Nephron progenitor cell (in vitro differentiated cells): ENCODE measurements around the gene SAA4.

Experiments used
- DNase-seq: peaks from one replicate; pipeline ENCODE4 v3.0.0; 2021
- H3K27ac Mint-ChIP-seq: 2 replicates; pipeline ENCODE4 v1.8.0; 2021; ENCODE audit warnings: mild to moderate bottlenecking, moderate library complexity, mixed read lengths
- H3K27me3 Mint-ChIP-seq: 2 replicates; pipeline ENCODE4 v1.8.0; 2021; ENCODE audit warnings: mild to moderate bottlenecking, low read depth, mixed read lengths; ENCODE audit not compliant: poor library complexity
- H3K36me3 Mint-ChIP-seq: 2 replicates; pipeline ENCODE4 v1.8.0; 2021; ENCODE audit warnings: low read depth, mixed read lengths
- H3K4me1 Mint-ChIP-seq: 2 replicates; pipeline ENCODE4 v1.8.0; 2021; ENCODE audit warnings: mixed read lengths
- H3K4me3 Mint-ChIP-seq: 2 replicates; pipeline ENCODE4 v1.8.0; 2021; ENCODE audit warnings: mild to moderate bottlenecking, moderate library complexity, mixed read lengths
- H3K9me3 Mint-ChIP-seq: 2 replicates; pipeline ENCODE4 v1.8.0; 2021; ENCODE audit warnings: mild to moderate bottlenecking, moderate library complexity, mixed read lengths
- CTCF ChIP-seq: fragments of 200-600 bp; sonication (generic); IDR thresholded peaks from 2 replicates; pipeline ENCODE4 v1.5.0; 2021; ENCODE audit warnings: antibody characterized with exemption

SAA4 gene

DNA sequence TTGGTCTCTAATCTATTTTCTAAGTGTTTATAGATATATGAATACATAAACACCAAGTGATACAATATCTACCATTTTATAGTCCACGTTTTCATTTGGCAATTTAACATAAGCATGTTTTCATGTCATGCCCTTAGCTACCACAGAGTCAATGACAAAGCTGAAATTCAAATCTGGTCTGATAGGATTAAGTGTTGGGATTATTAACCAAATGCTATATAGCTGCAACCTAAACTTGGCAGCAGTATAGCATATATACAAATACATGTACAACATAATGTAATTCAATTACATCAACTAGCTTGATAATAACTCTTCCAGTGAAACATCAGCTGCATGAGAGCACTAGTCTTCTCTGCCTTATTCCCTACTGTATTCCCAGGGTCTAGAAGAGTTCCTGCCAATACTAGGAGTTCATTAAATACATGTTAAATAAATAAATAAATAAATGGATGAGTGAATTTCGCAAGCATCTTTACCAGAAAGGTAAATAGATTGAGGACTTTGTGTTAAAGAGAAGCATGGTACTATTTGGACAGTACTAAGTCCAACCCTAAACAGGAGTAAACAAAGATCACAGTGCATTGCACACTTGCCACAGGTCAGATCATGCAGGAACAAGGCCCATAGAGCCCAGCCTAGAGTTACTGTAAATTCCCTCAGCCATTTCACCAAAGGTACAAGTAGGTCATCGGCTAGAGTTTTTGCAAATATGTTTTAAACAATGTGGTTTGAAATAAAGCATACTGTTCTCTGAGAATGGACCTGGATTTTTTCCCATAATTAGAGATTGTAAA lies 12.8 kb downstream of the SAA4 start:
- H3K4me1 Mint-ChIP-seq: no peaks in the 10 kb centered on the region
- H3K4me3 Mint-ChIP-seq: no peak overlapping the region
- H3K27me3 Mint-ChIP-seq: peaks cover 43% of the 10 kb centered on the region
- DNase-seq: no peak
- H3K27ac Mint-ChIP-seq: no peak overlapping the region
- no peaks in the 10 kb centered on the region for H3K36me3 Mint-ChIP-seq
- TF ChIP-seq CTCF: no peak
- H3K9me3 Mint-ChIP-seq: peaks cover 9% of the 10 kb centered on the region

DNA sequence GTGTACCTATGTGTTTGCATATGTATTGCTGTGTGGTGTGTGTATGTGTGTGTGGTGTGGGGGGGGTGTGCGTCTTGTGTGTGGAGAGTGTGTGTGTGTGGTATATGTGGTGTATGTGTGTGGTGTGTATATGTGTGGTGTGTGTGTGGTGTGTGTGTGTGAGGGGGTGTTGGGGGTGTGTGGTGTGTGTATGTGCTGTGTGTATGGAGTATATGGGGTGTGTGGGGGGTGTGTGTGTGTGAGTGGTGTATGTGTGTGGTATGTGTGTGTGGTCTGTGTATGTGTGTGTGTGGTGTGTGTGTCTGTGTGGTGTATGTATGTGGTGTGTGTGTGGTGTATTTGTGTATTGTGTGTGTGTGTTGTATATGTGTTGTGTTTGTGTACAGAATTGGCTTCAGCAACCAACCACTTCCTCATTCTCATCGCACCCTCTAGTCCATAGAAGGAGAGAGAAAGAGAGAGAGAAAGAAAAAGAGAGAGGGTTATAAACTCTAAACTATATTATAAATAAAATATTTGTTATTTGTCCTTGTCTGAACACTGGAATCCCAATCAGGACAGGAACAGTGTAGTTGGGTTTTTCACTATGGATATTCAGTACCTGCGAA lies 13.7 kb downstream of the SAA4 start:
- H3K4me1 Mint-ChIP-seq: no peaks in the 10 kb centered on the region
- H3K27me3 Mint-ChIP-seq: peaks cover 49% of the 10 kb centered on the region
- DNase-seq: no peak
- no peak overlapping the region for H3K27ac Mint-ChIP-seq
- H3K36me3 Mint-ChIP-seq: no peaks in the 10 kb centered on the region
- no peak overlapping the region for H3K4me3 Mint-ChIP-seq
- TF ChIP-seq CTCF: no peak
- peaks cover 9% of the 10 kb centered on the region for H3K9me3 Mint-ChIP-seq

DNA sequence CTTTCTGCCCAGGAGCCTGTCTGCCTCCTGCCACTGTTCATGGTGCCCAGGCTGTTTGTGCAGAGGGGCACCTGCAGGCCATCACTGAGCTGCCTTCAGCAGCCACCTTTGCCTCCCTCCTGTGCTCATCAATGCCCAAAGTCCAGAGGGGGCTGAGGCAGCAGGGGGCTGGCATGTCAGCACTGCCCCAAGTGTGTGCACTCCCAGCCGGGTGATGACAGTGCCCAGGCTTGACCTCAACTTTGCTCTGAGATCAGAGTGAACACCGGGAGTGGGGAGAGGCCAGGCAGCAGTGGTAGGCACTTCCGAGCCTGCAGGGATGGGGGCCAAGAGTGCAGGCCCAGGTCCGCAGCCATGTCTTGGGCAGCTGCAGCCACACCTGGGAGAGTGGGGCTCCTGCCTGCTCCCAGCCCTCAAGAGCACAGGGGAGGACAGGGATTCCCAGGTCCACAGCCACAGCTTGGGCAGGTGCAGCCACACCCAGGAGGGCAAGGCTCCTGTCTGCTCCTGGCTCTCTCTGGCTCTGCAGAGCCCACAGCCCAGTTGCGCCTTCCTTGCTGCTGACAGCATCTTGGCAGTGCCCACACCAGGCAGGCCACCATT lies 15.2 kb downstream of the SAA4 start:
- DNase-seq: no peak
- no peak overlapping the region for H3K27ac Mint-ChIP-seq
- no peaks in the 10 kb centered on the region for H3K36me3 Mint-ChIP-seq
- no peak overlapping the region for H3K4me3 Mint-ChIP-seq
- H3K4me1 Mint-ChIP-seq: no peaks in the 10 kb centered on the region
- H3K27me3 Mint-ChIP-seq: peaks cover 57% of the 10 kb centered on the region
- TF ChIP-seq CTCF: no peak
- H3K9me3 Mint-ChIP-seq: peaks cover 9% of the 10 kb centered on the region

DNA sequence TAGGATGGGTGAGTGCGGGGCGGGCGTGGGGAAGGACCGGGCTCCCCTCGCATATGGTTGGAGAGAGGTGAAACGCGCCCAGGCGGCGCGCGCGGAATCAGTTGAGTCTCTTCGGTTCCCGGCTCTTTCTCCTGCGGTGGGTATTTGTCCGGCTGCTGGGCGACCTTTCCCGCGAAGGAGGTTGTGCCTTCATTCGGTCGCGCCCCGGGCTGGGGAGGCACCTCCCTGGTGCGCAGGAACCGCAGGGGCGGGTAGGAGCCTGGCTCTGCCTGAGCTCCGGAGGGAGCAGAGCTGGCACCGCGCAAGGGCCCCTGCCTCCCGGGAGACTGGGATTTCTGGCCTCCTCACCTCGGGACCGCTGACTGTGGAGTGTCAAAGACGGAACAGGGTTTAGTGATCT lies 27.5 kb downstream of the SAA4 start:
- no peak for TF ChIP-seq CTCF
- DNase-seq: no peak
- Mint-ChIP-seq H3K4me1 (no peaks in the 10 kb centered on the region), H3K9me3 (no peaks in the 10 kb centered on the region), H3K27me3 (peaks cover 36% of the 10 kb centered on the region), H3K4me3 (no peak overlapping the region), H3K36me3 (no peaks in the 10 kb centered on the region), H3K27ac (no peak overlapping the region)

DNA sequence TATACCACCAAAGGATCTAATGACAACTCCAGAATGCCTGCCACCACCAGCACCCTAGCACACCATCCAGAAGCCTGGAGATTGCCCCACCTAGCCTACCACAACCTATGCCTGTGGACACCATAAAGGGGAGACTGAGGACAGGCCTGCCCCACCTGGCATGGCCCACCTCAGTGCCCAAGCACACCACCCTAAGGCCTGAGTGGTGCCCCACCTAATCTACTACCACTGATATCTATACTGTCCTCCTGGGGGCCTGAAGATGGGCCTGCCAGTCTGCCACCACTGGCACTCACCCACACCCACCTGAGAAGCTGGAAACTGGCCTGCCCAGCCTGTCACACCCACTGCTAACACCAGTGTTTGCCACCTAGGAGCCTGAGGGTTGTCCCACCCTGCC lies 31.8 kb downstream of the SAA4 start:
- TF ChIP-seq CTCF: no peak
- DNase-seq: no peak
- Mint-ChIP-seq H3K4me3 (no peak overlapping the region), H3K4me1 (no peaks in the 10 kb centered on the region), H3K9me3 (peaks cover 6% of the 10 kb centered on the region), H3K27me3 (peaks cover 43% of the 10 kb centered on the region), H3K27ac (no peak overlapping the region), H3K36me3 (no peaks in the 10 kb centered on the region)
